SKM-1 (cell line): Measurements from ENCODE around the gene PPP4R3B.
A peak's percentile ranks its signal among the peaks of the same experiment; 100 is the strongest.

ENCODE experiments used
- DNase-seq: peaks from one replicate; lab custom pipeline; 2025; ENCODE audit not compliant: unreplicated experiment; lab: John Stamatoyannopoulos, UW

Gene PPP4R3B

DNA sequence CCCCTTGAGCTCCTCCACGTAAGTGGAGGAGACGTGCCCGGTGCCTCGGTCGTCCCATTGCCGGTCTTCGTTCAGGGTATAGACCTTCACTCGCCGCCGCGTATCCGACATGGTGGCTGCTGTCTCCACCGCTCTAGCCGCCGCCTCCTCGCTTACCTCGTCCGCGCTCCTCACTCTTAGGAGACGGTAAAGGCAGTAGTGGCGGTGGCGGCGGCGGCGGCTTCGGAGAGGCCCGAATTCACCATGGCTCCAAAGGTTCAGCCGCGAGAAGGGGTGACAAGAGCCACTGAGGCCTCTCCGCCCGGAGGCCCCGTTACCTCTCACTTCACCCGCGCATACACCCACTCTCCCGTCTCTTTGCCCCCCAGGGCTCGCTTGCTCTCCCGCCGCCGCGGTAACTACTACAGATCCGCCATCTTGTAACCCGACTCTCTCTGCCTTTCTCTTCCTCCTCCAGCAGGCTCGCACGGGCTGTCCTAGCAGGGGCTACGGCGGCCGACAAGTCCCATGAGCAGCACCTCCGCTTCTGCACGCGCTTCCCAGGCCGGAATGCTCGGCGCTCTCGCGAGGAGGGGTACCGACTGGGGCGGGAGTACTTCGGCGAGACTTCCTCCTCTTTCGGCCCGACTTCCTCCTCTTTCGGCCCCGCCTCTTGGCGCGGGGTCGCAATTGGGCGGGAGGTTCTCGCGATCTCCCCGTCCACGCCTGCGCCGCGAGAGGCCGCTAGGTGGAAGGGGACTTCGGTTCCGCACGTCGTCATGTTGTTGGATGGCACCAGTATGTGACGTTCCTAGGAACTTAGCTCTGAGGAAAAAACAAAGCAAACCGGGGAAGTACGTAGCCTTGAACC is at the start of gene PPP4R3B:
PPP4R3B (minus strand) TSS at position 448 of the 850 bp plus-strand sequence; CDS start at position 111, 337 bp downstream.
- DNase-seq = peak; percentile 96

- DNase-seq = no peak
Observed at GRCh38 chr2:55653255-55653654, 35.8 kb upstream of the PPP4R3B start.

GRCh38 chr2:55649211-55649610 is 31.8 kb upstream of the PPP4R3B start:
- DNase-seq = no peak

DNA sequence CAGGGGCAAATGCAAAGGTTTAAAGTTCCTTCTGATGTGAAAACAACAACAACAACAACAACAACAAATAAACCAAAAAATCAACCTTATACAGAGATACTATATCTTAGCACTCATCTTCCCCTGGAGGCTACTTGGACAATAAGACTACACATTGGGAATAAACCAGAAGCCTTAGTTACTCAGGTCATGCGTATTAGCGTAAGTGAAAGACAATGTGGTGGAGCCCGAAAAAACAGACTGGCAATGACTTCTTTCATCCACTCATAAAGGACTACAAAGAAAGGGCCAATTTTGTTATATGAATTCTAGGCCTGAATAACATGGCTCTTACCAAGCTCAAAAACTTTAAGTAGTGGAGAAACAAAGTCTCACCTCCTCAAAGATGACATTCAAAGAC is 19.4 kb upstream of the PPP4R3B start:
- no peak for DNase-seq

- DNase-seq = no peak
Observed at GRCh38 chr2:55628931-55629330, 11.5 kb upstream of the PPP4R3B start.

- DNase-seq = no peak
Observed at GRCh38 chr2:55627915-55628314, 10.5 kb upstream of the PPP4R3B start.

DNA sequence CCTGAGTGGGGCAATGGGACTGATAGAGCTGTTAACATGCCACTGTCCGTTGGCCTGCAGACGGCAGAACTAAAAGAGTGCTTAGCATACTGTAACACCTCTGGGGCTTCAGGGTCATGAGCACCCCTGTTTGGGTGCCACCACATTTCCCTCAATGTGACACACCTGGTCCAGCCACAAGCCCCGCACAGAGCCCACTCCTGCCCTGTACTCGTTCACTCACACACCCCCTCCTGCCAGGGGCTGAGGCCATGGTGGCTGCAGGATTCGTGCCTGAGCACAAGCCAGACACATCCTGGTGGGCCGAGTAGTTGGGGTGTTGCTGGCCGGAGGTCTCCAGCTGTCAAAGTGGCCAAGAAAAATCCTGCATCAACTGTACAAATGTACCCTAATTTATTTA is 4.4 kb upstream of the PPP4R3B start:
- no peak for DNase-seq

DNA sequence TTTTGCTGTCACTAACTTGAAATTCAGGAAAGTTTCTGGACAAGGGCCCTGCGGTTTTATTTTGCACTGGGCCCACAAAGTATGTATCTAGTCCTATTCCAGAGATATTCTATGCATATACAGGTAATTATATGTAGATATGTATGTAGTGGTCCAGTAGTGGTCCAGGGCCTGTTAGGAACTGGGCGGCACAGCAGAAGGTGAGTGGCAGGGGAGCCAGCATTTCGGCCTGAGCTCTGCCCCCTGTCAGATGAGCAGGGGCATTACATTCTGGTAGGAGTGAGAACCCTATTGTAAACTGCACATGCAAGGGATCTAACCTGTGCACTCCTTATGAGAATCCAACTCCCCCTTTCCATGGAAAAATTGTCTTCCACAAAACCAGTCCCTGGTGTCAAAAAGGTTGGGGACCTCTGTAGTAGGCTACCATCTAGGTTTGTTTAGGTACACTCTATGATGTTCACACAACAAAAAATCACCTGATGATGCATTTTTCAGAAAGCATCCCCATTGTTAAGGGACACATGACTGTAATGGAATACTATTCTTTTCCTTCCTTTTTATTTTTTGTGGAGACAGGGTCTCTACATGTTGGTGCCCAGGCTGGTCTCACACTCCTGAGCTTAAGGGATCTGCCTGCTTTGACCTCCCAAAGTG is 2.8 kb upstream of the PPP4R3B start:
- peak; percentile 5 for DNase-seq

DNA sequence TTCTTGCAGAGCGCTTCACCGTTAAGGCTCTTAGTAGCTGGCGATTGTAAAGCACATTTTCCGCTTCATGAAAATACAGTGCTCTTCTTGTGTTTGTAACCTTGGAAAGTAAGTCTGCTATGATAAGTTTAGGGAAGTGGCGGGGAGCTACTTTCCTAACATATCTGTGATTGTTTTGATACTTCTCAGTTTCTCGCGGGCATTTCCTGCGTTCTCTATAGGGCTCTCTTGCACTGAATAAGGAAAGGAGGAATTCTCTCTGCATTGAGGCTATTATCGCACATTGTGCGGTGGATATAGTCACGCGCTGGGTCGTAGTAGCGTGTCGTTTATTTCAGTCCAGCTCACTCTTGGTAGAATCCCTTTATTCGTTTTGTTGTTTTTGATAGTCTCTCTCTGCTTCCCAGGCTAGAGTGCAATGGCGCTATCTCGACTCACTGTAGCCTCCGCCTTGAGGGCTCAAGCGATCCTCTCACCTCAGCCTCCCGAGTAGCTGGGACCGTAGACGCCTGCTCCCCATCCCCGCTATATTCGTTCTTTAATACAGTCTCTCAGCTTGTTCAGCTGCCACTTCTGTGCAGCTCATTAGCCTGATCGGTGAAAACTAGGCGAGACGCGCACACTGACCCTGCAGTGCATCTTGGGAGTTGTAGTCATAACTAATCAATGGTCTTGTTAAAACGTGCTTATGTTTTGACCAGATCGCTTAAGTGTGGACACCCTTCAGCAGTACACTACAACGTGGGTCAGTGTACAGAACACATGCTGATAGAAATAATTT is 1.0 kb upstream of the PPP4R3B start:
- no peak for DNase-seq

DNA sequence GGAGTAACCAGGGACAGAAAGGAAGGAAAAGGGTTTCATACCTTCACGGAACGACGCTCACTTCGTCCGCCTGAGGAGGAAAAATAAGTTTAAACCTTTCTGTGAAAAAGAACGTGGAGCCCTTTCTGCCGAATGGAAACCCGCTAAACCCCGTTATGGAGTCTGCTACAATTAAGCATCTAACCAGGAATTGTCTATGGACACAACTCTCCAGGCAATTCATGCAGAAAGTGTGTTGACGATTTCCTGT is 528 bp upstream of the PPP4R3B start:
- no peak for DNase-seq

- peak; percentile 73 for DNase-seq
Observed at GRCh38 chr2:55616551-55617174, 759 bp downstream of the PPP4R3B start.

GRCh38 chr2:55611997-55612396 is 5.4 kb downstream of the PPP4R3B start:
- no peak for DNase-seq

GRCh38 chr2:55610954-55611743 is 6.3 kb downstream of the PPP4R3B start:
- no peak for DNase-seq

DNA sequence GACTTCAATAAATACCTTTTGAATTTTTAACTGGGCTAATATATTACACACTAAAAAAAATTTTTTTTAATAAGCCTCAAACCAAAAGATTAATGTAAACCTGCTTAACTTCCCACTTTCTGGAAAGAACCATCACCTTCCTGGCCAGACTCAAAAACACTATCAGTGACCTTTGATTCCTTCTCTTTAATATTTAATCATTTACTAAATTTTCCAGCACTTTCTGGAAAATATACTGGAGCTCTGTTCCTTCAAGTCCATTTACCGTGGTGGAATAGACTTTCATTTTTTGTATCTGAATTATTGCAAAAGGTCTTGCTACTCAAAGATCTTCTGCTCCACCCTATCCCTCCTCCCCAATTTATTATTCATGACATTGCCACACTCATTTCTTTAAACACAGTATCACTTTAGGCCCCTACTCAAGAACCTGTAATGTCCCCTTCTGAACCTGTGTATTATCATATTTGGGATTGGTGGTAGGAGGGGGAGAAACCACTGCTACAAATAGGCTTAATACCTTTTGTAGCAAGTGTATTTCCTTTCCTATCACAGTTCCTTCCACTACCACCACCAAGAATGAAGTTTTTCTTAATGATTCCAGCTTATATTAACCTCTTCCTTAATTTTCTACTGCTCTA is 7.4 kb downstream of the PPP4R3B start:
- DNase-seq = no peak

GRCh38 chr2:55609193-55609794 is 8.1 kb downstream of the PPP4R3B start:
- no peak for DNase-seq

DNA sequence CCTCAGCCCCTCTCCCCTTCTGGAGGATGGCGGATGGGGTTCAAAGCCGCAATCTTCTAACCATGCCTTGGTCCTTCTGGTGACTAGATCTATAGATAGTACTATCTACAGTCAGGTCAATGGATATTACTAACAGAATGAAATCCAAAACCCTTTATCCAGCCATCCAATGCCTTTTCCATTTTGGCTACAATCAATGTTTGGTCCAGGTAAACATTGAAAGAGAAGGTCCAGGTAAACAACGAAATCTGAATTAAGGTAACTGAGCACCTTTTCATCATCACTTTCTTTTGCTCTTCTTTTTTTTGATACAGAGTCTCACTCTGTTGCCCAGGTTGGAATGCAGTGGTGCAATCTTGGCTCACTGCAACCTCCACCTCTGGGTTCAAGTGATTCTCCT is 9.7 kb downstream of the PPP4R3B start:
- DNase-seq = no peak

DNA sequence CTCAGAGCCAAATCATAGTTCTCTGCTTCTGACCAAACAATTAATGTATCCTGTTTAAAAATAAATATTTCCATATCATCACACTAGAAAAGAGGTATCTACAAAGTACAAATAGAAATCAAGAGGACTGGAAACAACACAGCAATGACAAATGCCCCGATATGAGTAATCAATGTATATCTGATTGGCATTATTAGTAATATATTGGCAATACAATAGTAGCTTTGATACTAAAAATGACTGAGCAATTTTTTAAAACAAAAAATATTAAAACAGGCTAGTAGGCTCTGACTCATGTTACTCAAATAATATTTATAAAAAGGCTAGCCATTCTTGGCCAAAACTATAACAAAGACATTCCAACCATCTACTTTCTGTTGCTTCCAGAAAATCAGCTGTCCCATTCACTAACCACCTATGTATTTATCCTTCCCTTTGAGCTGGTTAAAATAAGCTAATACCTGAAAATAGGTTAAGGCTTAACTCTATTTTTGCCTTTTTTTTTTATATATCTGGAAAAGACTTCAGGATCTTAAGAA is 13.3 kb downstream of the PPP4R3B start:
- no peak for DNase-seq

DNA sequence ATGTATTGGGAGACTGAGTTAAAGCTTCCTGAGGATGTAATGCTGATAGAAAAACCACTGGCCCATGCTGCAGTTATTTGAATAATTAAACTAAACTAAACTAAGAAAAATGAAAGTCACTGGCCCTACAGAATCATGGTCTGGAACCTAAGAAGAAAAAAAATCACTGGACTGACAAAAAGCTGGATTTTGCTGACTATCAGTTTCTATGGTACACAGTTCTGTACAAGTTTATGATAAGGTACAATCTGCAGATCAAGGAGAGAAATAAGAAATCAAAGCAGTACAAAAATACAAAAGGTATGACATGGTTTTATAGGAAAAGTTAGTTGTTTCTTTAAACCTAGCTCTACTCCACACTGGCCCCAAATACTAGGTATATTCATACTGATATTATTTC is 15.6 kb downstream of the PPP4R3B start:
- no peak for DNase-seq

DNA sequence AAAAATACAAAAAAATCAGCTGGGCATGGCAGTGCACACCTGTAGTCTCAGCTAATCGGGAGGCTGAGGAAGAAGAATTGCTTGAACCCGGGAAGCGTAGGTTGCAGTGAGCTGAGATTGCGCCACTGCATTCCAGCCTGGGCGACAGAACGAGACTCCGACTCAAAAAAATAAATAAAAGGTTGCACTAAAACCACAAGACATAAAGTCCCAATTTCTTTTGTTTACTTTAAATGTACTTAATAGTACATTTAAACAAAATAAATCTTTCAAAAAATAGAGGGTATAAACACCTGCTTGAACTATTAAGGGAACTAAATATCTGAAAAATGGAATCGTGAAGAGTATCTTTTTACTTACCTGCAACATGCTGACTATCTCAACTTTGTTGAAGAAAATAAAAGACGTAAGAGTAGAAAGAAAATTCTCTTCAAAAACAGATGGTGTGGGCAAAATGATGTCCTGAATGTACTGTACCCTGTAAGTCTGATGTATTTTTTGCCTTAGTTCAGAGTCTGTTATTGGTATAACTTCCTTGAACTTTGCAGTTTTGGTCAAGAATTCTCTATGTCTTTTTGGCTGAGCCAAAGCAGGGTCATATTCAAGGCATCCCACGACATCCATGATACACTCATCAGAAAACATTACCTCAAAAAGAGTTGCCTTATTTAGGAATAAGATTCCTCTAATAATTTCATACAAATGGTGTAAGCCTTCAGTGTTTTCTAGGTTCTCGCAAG is 19.2 kb downstream of the PPP4R3B start:
- no peak for DNase-seq
